ENCODE results near the gene CMTM5. TPM values are rescaled to one million over a fixed set of nuclear protein-coding genes. Genes with fewer than 3 reads are reported as not detected.

Gene CMTM5
- 0.64 and 0.98 TPM in 2 replicates for total RNA-seq (2014; rRNA removed; shearing (Covaris generic))

GRCh38 chr14:23376482-23377197 lies at the start of gene CMTM5:
Gene CMTM5 (plus strand): TSS chr14:23377046. CDS start chr14:23377252, 206 bp downstream.

GRCh38 chr14:23352506-23353432 lies 24.1 kb upstream of the CMTM5 start, which contains the start of gene SLC22A17:
Gene SLC22A17 (minus strand): TSS chr14:23352887.

GRCh38 chr14:23365036-23365731 lies 11.7 kb upstream of the CMTM5 start, which contains the start of gene EFS:
Gene EFS (minus strand): TSS chr14:23365172. CDS start chr14:23365025, 147 bp downstream.

GRCh38 chr14:23372509-23372908 lies 4.3 kb upstream of the CMTM5 start, which contains the start of gene IL25:
Gene IL25 (plus strand): TSS chr14:23372809.

GRCh38 chr14:23407516-23408306 lies 30.9 kb downstream of the CMTM5 start, which contains the start of gene MYH6:
Gene MYH6 (minus strand): TSS chr14:23408273. CDS start chr14:23407223, 1,050 bp downstream.

Small RNA genes within 50 kb of the gene (small RNA-seq; reads per million reads assigned to genes)
- gene MIR208A = not detected
- gene MIR208B = not detected

Other genes starting within 250 kb of the CMTM5 start
- 1.0 TPM in 1 of 2 replicates, not detected in the other for gene SLC7A8, start 193.4 kb upstream of the CMTM5 start, total RNA-seq (2014; rRNA removed; shearing (Covaris generic))
- gene RNF212B, start 139.1 kb upstream of the CMTM5 start, total RNA-seq (2014; rRNA removed; shearing (Covaris generic)) = not detected in 2 replicates
- gene HOMEZ, start 90.9 kb upstream of the CMTM5 start, total RNA-seq (2014; rRNA removed; shearing (Covaris generic)) = 0.87 and 1.4 TPM in 2 replicates
- gene PPP1R3E, start 74.2 kb upstream of the CMTM5 start, total RNA-seq (2014; rRNA removed; shearing (Covaris generic)) = 1.9 and 2.3 TPM in 2 replicates
- 16.5 and 29.4 TPM in 2 replicates for gene BCL2L2, start 70.2 kb upstream of the CMTM5 start, total RNA-seq (2014; rRNA removed; shearing (Covaris generic))
- gene PABPN1, start 55.6 kb upstream of the CMTM5 start, total RNA-seq (2014; rRNA removed; shearing (Covaris generic)) = 61.8 and 73.0 TPM in 2 replicates
- 0.64 and 2.1 TPM in 2 replicates for gene SLC22A17, start 24.2 kb upstream of the CMTM5 start, total RNA-seq (2014; rRNA removed; shearing (Covaris generic))
- gene EFS, start 11.9 kb upstream of the CMTM5 start, total RNA-seq (2014; rRNA removed; shearing (Covaris generic)) = not detected in 2 replicates
- gene IL25, start 4.2 kb upstream of the CMTM5 start, total RNA-seq (2014; rRNA removed; shearing (Covaris generic)) = not detected in 2 replicates
- not detected in 2 replicates for gene MYH6, start 31.2 kb downstream of the CMTM5 start, total RNA-seq (2014; rRNA removed; shearing (Covaris generic))
- not detected in 2 replicates for gene MYH7, start 58.6 kb downstream of the CMTM5 start, total RNA-seq (2014; rRNA removed; shearing (Covaris generic))
- gene NGDN, start 92.7 kb downstream of the CMTM5 start, total RNA-seq (2014; rRNA removed; shearing (Covaris generic)) = 74.9 and 83.3 TPM in 2 replicates
- gene ZFHX2, start 174.7 kb downstream of the CMTM5 start, total RNA-seq (2014; rRNA removed; shearing (Covaris generic)) = 0.26 and 1.5 TPM in 2 replicates
- 15.9 and 23.6 TPM in 2 replicates for gene THTPA, start 179.2 kb downstream of the CMTM5 start, total RNA-seq (2014; rRNA removed; shearing (Covaris generic))
- gene AP1G2, start 190.7 kb downstream of the CMTM5 start, total RNA-seq (2014; rRNA removed; shearing (Covaris generic)) = 10.2 and 15.8 TPM in 2 replicates
- gene JPH4, start 201.7 kb downstream of the CMTM5 start, total RNA-seq (2014; rRNA removed; shearing (Covaris generic)) = not detected in 2 replicates